Measurements from ENCODE around the gene RAB1B. TPM values are rescaled to one million over a fixed set of nuclear protein-coding genes. Genes with fewer than 3 reads are reported as not detected.
"Not testable (repeated sequence)": the region's sequence is repeated elsewhere in the genome, so short reads cannot be mapped to it uniquely, and the experiment has no call there.

RAB1B gene
- total RNA-seq, 1 donor from 2014 or later, result 157 TPM

DNA sequence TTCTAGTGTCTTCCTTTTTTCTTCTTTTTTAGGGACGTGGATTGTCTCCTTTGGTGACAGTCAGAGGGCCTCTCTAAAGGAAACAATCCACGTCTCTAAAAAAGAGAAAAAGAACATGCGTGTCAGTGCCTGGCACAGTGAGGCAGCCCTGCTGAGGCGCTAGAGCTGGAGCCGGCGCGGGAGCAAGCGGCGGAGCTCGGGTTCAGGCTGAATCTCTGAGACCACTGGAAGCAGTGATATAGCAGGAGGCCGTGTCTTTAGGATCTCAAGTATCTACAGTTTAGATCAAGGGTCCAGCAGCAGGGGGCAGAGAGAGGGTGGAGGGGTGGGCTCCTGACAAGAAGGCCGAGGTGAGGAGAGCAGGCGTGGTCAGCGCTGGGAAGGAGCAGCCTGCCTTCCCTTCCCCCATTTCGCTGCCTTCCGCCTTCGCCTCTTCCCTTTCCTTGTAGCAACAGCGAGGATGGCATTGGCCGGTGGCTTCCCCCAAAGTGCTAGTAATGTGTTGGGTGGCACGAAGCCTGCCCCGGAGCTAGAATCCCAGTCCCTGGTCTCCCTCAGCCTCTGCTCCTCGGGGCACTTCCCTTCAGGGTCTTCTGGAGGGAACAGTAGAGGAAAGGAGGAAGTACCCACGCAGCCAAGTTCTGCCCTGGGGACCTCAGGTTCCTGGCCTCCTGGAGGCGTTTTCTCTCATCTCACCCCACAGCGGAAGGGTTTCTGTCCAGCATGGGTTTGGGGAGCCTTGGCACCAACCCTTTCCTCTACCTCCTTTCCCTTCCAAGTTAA lies 28.2 kb upstream of the RAB1B start:
- DNase-seq (ENCODE audit: low spot score), result no peak

DNA sequence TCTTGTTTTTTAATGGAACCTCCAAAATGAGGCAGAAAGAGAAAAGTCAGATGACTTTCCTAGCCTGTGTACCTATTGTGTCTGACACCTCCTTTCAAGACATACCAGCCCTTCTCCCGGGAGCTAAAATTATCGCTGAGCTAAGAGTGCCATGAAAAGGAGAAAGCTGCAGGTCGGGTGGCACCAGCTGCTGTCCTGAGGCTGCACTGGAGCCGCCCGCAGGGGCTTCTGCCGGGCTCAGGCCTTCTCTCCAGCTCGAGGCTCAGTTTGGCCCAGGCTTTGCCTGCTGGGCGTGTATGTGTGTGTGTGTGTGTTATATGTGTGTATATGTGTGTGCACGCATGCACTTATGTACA lies 27.7 kb upstream of the RAB1B start:
- no peak for DNase-seq (ENCODE audit: low spot score)

DNA sequence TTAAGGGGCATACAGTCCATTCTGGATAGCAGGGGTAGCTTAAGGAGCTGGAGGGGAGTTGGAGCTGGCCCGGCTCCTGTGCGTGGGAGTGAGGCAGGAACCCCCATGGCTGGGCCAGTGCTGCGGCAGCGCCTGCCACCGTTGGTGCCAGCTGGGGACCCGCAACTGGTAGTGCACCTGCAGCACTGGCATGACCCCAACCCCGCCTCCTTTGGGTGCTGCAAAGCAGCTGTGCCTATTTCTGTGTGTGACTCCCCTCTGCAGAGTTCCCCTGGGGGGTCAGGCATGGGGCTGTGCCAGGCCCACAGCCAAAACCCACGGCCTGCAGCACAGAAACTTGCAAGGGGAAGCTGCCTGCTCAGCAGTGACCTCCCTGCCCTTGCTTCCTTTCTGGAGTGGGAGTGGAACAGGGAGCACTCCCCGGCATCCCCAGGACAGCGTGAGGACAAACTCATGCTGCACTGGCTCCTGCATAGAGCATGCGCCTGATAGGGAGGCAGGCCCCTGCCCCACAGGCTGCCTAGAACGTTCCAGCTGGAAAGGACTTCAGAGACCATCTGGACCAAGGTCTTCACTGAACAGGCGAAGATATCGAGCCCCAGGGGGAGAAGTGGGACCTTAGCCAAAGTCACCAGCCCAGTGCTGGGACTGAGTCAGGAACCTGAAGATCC lies 26.2 kb upstream of the RAB1B start:
- DNase-seq (ENCODE audit: low spot score), result no peak

DNA sequence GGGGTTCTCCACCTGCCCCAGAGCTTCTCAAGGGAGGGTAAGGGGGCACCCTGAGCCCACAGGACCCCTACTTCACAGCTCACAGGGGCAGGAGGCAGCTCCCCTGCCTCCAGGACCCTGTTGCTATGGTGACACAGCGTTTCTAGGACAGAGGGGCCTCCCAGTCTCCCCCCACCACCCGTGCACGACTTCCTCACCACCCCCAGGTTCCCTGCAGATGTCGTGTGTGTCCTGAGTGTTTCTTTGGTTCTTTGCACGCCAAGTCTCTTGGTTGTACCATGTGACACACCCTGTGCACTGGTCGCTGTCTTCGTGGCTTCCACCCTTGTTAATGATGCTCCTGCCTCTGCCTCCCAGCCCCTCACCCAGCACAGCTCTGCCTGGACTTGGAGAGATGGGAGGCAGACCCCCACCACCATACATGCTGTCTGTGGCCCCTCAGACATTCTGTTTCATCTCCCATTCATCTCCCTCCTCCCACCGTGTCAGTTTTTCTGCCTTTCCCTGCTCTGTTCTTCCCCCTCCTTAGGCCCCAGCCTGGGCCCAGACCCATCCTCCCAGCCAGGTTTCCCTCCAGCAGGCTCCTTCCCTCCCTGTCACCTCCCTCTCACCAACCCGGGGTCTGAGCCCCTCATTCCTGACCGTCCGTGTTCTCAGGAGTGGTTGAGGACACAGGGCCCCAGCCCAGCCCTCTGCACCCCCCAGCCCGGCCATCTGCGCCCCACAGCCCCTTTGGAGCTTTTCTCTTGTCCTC lies 24.5 kb upstream of the RAB1B start:
- DNase-seq (ENCODE audit: low spot score), result no peak

DNA sequence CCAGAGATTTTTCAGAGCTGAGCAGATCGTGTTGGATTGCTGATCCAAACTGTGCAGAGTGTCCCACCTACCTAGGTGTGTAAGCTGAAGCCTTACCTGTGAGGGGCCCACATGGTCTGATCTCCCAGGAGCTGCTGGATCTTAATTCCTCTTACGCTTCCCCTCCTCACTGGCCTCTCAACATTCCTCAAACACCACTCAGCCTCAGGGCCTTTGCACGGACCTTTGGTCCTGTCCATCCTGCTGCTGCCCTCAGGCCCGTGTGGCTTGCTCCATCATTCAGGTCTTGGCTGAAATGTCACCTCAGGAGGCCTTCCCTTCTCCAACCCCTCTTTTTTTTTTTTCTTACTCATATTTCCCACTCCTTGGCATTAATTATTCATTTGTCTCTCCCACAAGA lies 21.1 kb upstream of the RAB1B start:
- DNase-seq (ENCODE audit: low spot score), result no peak

DNA sequence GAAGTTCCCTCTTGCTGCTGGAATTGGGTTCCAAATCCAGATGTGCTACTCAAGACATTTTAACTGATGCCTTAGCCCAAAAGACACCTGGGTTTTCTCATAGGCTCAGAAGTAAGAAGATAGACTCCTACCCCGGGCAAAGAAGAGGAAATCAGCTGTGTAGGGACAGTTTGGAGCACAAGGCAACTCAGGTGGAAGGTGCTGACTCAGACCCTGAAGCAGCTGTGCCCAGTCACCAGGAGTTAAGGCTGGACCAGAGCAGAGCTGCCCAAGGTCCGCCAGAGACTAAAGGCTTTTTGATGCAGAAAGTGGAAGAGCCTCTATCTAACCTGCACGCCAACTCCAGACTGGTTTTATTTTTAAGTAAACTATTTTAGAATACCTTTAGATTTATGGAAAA lies 20.6 kb upstream of the RAB1B start:
- DNase-seq (ENCODE audit: low spot score), result no peak

DNA sequence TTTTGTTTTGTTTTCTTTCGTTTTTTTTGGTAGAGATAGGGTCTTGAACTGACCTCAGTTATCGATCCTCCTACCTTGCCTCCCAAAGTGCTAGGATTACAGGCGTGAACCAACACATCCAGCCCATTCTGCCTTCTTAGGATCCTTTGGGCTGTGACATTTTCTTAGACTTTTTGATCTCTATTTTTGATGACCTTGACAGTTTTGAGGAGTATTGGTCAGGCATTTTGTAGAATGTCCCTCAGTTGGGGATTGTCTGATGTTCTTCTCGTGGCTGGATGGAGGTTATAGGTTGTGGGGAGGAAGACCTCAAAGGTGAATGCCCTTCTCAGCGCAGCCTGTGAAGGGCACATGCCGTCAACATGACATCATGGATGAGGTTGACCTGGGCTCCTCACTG lies 19.5 kb upstream of the RAB1B start:
- DNase-seq (ENCODE audit: low spot score), result no peak

DNA sequence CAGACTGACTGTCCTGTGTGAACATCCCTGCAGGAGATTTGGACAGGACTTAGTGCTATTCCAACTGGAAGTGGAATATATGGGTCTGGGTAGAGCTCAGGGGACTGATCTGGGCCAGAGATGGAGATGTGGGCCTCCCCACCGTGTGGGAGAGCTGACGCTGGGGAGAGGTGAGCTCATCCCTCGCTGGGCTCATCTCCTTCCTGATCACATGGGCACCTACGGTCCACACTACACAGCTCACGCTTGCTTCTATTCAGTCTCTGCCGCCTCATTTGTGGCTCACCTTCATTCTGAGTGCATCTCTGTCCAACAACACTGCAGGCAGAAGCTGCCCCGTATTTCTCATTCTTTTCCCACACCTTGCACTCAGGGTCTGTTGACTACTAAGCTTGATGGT lies 16.6 kb upstream of the RAB1B start:
- no peak for DNase-seq (ENCODE audit: low spot score)

DNA sequence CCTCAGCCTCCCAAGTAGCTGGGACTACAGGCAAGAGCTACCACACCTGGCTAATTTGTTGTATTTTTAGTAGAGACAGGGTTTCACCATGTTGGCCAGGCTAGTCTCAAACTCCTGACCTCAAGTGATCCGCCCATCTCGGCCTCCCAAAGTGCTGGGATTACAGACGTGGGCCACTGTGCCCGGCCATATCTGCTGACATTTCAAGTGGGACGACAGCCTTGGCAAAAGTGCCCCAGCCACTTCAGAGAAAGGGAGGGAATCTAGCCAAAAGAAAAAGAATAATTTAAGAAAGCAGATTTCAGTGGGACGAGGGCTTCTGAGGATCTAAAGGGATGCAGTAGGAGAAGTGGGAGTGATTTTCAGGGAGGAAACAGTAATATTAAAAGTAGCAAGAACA lies 15.4 kb upstream of the RAB1B start:
- DNase-seq (ENCODE audit: low spot score), result not testable (repeated sequence)

DNA sequence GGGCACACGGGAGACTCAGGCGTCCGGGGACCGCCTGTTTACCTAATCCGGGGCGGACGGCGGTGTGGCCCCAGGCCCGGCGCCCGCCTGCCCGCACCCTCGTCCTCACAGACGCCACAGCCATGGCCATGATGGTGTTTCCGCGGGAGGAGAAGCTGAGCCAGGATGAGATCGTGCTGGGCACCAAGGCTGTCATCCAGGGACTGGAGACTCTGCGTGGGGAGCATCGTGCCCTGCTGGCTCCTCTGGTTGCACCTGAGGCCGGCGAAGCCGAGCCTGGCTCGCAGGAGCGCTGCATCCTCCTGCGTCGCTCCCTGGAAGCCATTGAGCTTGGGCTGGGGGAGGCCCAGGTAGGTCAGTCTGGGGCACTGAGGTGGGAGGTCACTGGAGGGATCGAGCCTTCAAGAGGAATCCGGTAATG lies 10.0 kb upstream of the RAB1B start:
- no peak for DNase-seq (ENCODE audit: low spot score)

DNA sequence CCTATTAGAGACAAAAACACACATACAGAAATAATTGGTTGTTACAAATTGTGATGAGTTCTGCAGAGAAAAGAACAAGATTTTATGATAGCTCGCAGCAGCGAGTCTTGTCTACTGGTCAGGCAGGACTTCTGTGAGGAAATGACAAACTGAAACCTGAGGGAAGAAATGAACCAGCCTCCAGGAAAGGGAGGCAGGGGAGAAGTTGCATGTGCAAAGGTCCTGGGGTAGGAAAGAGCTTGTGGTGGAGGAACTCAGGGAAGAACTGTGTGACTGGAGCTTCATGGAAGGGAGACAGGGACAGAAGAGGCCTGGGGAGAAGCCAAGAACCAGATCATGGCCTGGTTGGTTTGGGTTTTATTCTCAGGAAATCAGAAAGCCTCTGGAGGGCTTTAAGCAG lies 9.2 kb upstream of the RAB1B start:
- DNase-seq (ENCODE audit: low spot score), result no peak

DNA sequence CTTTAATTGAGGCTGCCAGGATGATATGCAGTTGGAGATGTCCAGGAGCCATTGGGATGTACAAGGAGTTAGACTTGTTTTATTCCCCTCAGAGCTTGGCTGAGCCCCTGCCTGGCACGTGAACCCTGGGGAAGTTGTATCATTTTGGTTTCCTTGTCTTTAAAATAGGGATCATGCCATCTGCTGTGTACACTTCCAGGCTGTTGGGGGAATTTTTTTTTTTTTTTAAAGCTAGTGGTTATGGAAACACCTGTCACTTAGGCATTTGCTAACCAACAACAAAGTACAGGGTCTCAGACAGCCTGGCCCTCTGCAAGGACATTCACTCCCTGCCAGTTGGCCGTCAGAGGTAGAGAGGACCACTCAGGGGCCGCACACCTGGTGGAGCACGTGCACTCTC lies 8.5 kb upstream of the RAB1B start:
- no peak for DNase-seq (ENCODE audit: low spot score)

DNA sequence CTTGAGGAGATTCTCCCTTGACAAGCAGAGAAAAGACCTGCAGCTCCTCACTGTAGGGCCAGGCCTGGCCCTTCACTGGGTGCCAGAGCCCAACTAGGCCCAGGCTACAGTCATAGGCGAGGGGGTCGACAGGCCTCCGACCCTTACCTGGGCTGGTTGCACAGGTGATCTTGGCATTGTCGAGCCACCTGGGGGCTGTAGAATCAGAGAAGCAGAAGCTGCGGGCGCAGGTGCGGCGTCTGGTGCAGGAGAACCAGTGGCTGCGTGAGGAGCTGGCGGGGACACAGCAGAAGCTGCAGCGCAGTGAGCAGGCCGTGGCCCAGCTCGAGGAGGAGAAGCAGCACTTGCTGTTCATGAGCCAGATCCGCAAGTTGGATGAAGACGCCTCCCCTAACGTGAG lies 6.9 kb upstream of the RAB1B start:
- no peak for DNase-seq (ENCODE audit: low spot score)

DNA sequence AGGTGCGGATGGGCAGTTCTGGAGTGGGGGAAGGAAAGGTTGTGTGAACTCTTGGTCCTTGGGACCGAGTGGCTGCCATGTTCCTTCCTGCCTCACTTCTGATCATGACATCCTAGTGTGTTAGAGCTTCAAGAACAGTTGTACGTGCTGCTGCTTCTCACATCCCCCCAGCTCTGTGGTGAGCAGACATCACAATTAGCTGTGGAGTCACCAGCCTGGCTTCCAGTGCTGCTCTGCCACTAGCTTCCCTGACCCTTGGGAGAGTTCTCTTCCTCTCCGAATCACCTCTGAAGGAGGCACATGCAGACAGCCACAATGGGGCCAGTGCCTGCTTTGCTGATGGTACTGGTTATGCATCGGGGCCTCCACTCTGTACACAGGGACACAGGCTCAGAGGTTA lies 6.2 kb upstream of the RAB1B start:
- no peak for DNase-seq (ENCODE audit: low spot score)

DNA sequence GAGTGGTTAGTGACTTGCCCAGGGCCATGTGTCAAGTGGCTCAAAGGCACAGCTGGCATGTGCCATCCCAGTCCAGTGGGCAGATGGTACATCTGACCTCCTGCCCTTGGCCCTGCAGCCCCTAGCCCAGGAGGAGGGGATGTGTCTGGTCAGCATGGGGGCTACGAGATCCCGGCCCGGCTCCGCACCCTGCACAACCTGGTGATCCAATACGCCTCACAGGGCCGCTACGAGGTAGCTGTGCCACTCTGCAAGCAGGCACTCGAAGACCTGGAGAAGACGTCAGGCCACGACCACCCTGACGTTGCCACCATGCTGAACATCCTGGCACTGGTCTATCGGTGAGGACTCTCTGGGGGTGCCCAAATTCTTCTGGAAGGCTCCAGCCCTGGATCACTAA lies 5.7 kb upstream of the RAB1B start:
- no peak for DNase-seq (ENCODE audit: low spot score)

DNA sequence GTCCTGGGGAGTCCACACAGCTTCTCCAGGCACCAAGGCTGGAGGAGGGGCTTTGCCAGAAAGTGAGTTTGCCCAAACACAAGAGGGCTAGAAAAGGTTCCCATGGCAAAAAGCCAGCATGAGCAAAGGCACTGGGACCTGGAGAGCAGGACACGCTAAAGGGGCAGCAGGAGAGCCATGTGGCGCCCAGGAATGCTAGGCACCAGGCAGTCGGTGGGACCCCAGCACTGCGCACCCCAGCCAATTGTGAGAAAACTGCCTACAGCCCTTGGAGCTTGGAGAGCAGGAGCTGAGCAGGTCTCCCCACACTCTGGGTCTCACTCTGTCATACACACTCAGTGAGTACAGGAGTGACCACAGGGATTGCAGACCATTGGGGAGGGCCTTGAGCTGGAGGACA lies 5.2 kb upstream of the RAB1B start:
- no peak for DNase-seq (ENCODE audit: low spot score)

DNA sequence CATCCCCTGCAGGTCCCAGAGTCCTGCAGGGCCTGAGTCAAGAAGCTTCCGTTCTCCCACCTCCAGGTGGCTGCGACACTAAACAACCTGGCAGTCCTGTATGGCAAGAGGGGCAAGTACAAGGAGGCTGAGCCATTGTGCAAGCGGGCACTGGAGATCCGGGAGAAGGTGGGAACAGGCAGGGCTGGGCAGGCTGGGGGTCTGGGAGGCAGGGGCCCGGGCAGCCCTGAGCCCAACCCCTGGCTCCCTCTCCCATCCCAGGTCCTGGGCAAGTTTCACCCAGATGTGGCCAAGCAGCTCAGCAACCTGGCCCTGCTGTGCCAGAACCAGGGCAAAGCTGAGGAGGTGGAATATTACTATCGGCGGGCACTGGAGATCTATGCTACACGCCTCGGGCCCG lies 4.7 kb upstream of the RAB1B start:
- DNase-seq (ENCODE audit: low spot score), result no peak

DNA sequence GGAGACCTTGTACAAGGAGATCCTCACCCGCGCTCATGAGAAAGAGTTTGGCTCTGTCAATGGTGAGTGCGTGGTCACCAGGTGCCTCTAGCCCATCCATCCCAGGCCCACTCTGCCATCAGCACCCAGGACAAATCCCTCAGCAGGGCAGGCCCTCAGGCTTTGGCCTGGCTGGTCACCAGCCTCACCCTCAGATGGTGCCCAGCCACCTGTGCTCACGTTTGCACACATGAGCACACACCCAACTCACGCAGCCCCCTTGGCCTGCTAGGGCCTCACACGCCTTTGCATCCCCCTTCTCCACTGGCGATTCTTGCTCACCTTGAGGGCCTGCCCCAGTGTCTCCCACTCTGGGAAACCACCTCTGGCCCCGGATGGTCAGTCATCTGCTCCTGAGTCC lies 4.1 kb upstream of the RAB1B start:
- no peak for DNase-seq (ENCODE audit: low spot score)

DNA sequence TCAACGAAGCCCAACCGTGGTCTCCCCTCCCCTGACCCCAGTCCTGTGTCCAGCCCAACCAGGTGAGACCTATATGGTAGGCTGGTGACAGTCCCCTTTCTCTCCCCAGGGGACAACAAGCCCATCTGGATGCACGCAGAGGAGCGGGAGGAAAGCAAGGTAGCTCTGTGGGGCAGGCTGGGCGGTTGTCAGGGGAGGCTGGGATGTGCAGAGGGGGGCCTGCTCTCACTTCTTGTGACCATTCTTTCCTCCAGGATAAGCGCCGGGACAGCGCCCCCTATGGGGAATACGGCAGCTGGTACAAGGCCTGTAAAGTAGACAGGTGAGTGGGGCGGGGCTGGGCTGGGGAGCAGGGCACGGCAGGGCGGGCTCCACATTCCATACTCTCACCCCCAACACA lies 3.5 kb upstream of the RAB1B start:
- no peak for DNase-seq (ENCODE audit: low spot score)

DNA sequence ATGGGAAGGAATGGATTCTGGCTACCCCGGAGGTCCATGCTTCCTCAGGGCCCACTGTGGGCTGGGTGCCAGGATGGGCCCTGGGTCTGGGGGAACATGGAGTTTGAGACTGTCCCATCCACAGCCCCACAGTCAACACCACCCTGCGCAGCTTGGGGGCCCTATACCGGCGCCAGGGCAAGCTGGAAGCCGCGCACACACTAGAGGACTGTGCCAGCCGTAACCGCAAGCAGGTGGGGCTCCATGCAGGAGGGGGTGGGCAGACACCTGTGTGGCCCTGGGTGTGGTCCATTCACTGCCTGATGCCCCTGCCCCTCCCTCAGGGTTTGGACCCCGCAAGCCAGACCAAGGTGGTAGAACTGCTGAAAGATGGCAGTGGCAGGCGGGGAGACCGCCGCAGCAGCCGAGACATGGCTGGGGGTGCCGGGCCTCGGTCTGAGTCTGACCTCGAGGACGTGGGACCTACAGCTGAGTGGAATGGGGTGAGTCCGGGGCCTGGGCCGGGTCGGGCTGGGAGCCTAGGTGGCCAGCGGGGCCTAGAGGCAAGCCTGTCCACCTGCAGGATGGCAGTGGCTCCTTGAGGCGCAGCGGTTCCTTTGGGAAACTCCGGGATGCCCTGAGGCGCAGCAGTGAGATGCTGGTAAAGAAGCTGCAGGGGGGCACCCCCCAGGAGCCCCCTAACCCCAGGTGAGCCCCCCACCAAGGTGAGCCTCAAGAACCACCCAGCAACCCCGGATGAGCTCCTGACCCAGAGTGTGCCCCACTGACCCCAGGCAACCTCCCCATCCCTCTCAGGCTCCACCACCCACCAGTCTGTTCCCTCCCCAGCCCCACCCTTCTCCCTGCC lies 2.7 kb upstream of the RAB1B start:
- no peak for DNase-seq (ENCODE audit: low spot score)

DNA sequence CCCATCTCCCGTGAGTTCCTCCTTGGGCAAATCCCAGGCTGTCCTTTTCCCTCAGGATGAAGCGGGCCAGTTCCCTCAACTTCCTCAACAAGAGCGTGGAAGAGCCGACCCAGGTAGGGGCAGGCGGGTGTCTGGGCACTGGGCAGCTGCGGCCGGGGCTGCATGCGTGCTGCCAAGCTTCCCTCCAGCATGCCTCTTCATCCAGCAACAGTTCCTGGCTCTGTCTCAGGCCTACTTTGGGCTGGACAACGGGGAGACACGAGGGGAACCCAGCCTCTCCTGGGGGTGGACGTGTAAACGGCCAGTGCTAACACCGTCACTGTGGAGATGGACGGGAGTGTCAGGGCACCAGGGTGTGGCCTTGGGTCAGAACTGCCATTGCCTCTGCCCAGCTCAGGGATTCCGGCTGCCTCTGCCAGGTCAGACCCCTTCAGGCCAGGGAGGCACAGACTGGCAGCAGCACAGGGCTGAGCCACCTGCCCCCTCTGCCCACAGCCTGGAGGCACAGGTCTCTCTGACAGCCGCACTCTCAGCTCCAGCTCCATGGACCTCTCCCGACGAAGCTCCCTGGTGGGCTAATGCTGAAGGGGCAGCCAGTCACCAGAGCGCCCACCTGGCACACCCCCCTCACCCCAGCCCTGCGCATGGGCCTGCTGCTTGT lies 1.9 kb upstream of the RAB1B start:
- DNase-seq (ENCODE audit: low spot score), result no peak

DNA sequence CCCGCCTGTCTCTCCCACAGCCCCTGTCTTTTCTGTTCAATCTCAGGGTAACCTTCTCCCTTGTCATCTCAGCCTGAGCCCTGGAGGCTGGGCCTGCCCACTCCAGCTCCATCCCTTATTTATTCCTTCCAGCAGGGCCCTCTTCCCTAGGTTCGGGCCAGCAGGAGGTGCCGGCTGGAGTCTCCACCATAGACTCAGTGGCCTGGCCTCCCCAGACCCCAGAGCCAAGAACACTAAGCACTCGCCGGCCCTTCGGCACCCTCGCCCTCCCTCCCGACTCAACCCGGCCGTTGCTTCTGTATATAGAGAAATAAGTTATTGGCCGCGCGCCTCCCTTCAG lies 1.4 kb upstream of the RAB1B start:
- DNase-seq (ENCODE audit: low spot score), result no peak

Measured in ureter (tissue), 1 donor.